Osteocyte (in vitro differentiated cells): ENCODE data around the gene RD3L. TPM values are rescaled to one million over a fixed set of nuclear protein-coding genes. Genes with fewer than 3 reads are reported as not detected.
"Not testable (repeated sequence)": the region's sequence is repeated elsewhere in the genome, so short reads cannot be mapped to it uniquely, and the experiment has no call there.

Source experiments
- DNase-seq: peaks from one replicate; pipeline ENCODE4 v3.0.0; 2021; ENCODE audit warnings: mixed read lengths; ENCODE audit not compliant: unreplicated experiment; ENCODE audit errors: extremely low spot score
- H3K27ac Mint-ChIP-seq: one replicate; pipeline ENCODE4 v1.8.0; 2021; ENCODE audit warnings: mild to moderate bottlenecking, mixed read lengths; ENCODE audit not compliant: unreplicated experiment
- H3K27me3 Mint-ChIP-seq: one replicate; pipeline ENCODE4 v1.8.0; 2021; ENCODE audit warnings: mixed read lengths; ENCODE audit not compliant: unreplicated experiment
- H3K36me3 Mint-ChIP-seq: one replicate; pipeline ENCODE4 v1.8.0; 2021; ENCODE audit warnings: mixed read lengths; ENCODE audit not compliant: unreplicated experiment
- H3K4me1 Mint-ChIP-seq: one replicate; pipeline ENCODE4 v1.8.0; 2021; ENCODE audit warnings: mixed read lengths; ENCODE audit not compliant: unreplicated experiment
- H3K4me3 Mint-ChIP-seq: one replicate; pipeline ENCODE4 v1.8.0; 2021; ENCODE audit warnings: mild to moderate bottlenecking, moderate library complexity, mixed read lengths; ENCODE audit not compliant: unreplicated experiment
- H3K9me3 Mint-ChIP-seq: one replicate; pipeline ENCODE4 v1.8.0; 2021; ENCODE audit warnings: mixed read lengths; ENCODE audit not compliant: unreplicated experiment
- CTCF ChIP-seq: fragments of 200-600 bp; sonication (generic); IDR thresholded peaks from 2 replicates; pipeline ENCODE4 v1.5.0; 2021; ENCODE audit warnings: antibody characterized with exemption, mild to moderate bottlenecking, moderate library complexity
- total RNA-seq: library from RNA; stranded (reverse); gene quantifications from 2 replicates; pipeline ENCODE4 v1.2.1, GENCODE V29; 2021

The RD3L gene
- total RNA-seq, 1 donor from 2014 or later: not detected

GRCh38 chr14:103928011-103928890 is 14.1 kb downstream of the RD3L start, which contains the start of gene TDRD9:
Gene TDRD9 (plus strand): TSS chr14:103928456. CDS start chr14:103928510, 54 bp downstream.
- TF ChIP-seq CTCF: no peak
- no peak for DNase-seq
- Mint-ChIP-seq H3K4me3 (no peak within 1 kb of the TSS), H3K27ac (no peak within 1 kb of the TSS), H3K36me3 (no peaks in the 10 kb centered on the region), H3K9me3 (no peaks in the 10 kb centered on the region), H3K4me1 (no peaks in the 10 kb centered on the region), H3K27me3 (peaks cover 19% of the 10 kb centered on the region)

- no peaks in the 10 kb centered on the region for H3K36me3 Mint-ChIP-seq
- DNase-seq: no peak
- H3K27ac Mint-ChIP-seq: no peak overlapping the region
- H3K27me3 Mint-ChIP-seq: peaks cover 21% of the 10 kb centered on the region
- no peaks in the 10 kb centered on the region for H3K4me1 Mint-ChIP-seq
- no peak overlapping the region for H3K4me3 Mint-ChIP-seq
- TF ChIP-seq CTCF: no peak
- no peaks in the 10 kb centered on the region for H3K9me3 Mint-ChIP-seq
Observed at GRCh38 chr14:103927566-103927965, 14.8 kb downstream of the RD3L start.

- H3K9me3 Mint-ChIP-seq: no peaks in the 10 kb centered on the region
- peaks cover 11% of the 10 kb centered on the region for H3K27me3 Mint-ChIP-seq
- no peak for DNase-seq
- H3K4me1 Mint-ChIP-seq: peaks cover 8% of the 10 kb centered on the region
- H3K4me3 Mint-ChIP-seq: no peak overlapping the region
- no peak for TF ChIP-seq CTCF
- no peaks in the 10 kb centered on the region for H3K36me3 Mint-ChIP-seq
- H3K27ac Mint-ChIP-seq: no peak overlapping the region
Observed at GRCh38 chr14:103925316-103925715, 17.0 kb downstream of the RD3L start.

- Mint-ChIP-seq H3K4me3 (no peak overlapping the region), H3K4me1 (peaks cover 14% of the 10 kb centered on the region), H3K27ac (no peak overlapping the region), H3K36me3 (no peaks in the 10 kb centered on the region), H3K27me3 (peaks cover 8% of the 10 kb centered on the region), H3K9me3 (no peaks in the 10 kb centered on the region)
- TF ChIP-seq CTCF: no peak
- no peak for DNase-seq
Observed at GRCh38 chr14:103923863-103924262, 18.5 kb downstream of the RD3L start.

- not testable (repeated sequence) for H3K27ac Mint-ChIP-seq, H3K36me3 Mint-ChIP-seq, H3K27me3 Mint-ChIP-seq, H3K9me3 Mint-ChIP-seq, DNase-seq
- Mint-ChIP-seq H3K4me1 (peaks cover 14% of the 10 kb centered on the region), H3K4me3 (peak overlapping the region; percentile 87)
Observed at GRCh38 chr14:103921855-103922200, 20.5 kb downstream of the RD3L start.
